Stimulated activated naive CD8-positive, alpha-beta T cell treated with anti-CD3 and anti-CD28 coated beads, Interleukin-15, amount 100 ng/mL, for 72 hours (primary cell): ENCODE measurements around the gene ZNF276.
"Not testable (repeated sequence)": the region's sequence is repeated elsewhere in the genome, so short reads cannot be mapped to it uniquely, and the experiment has no call there.

Experiments
- ATAC-seq: fragments of 150-1000 bp; cut with Tn5 transposase; 2 replicates; pipeline ENCODE4 v1.10.0; 2021; ENCODE audit warnings: mild to moderate bottlenecking, moderate library complexity
- DNase-seq, 2 donors: peaks; one replicate each; pipeline ENCODE4 v3.0.0; 2021 to 2022
- H3K27ac Mint-ChIP-seq, 2 donors: one replicate each; pipeline ENCODE4 v1.8.0; 2022; ENCODE audit warnings: mild to moderate bottlenecking in 2 of 2, mixed read lengths in 2 of 2, moderate library complexity in 2 of 2
- H3K27me3 Mint-ChIP-seq: one replicate; pipeline ENCODE4 v1.8.0; 2022; ENCODE audit warnings: mixed read lengths
- H3K4me1 Mint-ChIP-seq: one replicate; pipeline ENCODE4 v1.8.0; 2022; ENCODE audit warnings: mild to moderate bottlenecking, mixed read lengths
- H3K4me3 Mint-ChIP-seq, 2 donors: one replicate each; pipeline ENCODE4 v1.8.0; 2022; ENCODE audit warnings: mild to moderate bottlenecking in 2 of 2, mixed read lengths in 2 of 2, moderate library complexity in 1 of 2
- H3K9me3 Mint-ChIP-seq, 2 donors: one replicate each; pipeline ENCODE4 v1.8.0; 2022; ENCODE audit warnings: mixed read lengths in 2 of 2

ZNF276 gene

DNA sequence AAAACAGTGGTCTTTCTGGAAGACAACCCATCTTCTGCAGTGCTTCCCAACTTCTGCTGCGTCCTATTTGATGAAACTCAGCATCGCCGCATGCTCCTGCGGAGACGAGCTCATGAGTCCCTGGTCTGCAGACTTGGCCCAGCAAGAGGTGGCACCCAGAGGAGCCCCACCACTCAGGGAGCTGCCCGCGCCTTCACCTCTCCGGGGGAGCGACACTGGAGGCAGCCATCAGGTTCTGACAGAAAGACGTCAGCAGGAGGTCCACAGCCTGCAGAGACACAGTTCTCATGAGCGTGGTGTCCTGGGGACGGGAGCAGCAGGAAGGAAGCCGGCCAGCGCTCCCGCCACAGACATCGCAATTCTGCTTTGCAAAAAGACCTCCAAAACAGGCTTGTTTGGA is 49.0 kb downstream of the ZNF276 start:
- Mint-ChIP-seq H3K27me3 (no peaks in the 10 kb centered on the region), H3K9me3 (no peaks in the 10 kb centered on the region), H3K4me3 (no peak overlapping the region), H3K4me1 (peaks cover 3% of the 10 kb centered on the region), H3K27ac (no peak overlapping the region)
- DNase-seq: no peak
- no peak for ATAC-seq

DNA sequence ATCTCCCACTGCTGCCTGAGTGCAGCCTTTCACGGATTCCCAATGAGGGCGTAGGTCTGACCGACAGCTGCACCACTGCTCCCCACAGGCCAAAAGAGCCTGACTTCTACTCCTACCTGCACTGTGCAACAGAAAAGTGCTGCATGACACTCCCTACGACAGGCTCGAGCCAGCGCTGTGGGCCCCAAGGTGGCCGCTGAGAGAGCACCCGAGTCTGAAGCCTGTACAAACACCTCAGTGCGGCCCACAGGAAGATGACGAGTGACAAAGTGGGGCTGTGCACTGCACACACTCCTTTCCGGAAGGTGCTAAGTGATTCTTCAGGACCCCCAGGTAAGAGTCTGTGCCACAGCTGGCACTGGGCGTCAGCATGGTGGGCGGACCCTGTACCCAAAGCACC is 53.9 kb downstream of the ZNF276 start:
- H3K4me1 Mint-ChIP-seq: no peaks in the 10 kb centered on the region
- DNase-seq (no peak), ATAC-seq (no peak)
- no peaks in the 10 kb centered on the region for H3K9me3 Mint-ChIP-seq
- H3K4me3 Mint-ChIP-seq: no peak overlapping the region
- H3K27ac Mint-ChIP-seq: no peak overlapping the region
- H3K27me3 Mint-ChIP-seq: no peaks in the 10 kb centered on the region

DNA sequence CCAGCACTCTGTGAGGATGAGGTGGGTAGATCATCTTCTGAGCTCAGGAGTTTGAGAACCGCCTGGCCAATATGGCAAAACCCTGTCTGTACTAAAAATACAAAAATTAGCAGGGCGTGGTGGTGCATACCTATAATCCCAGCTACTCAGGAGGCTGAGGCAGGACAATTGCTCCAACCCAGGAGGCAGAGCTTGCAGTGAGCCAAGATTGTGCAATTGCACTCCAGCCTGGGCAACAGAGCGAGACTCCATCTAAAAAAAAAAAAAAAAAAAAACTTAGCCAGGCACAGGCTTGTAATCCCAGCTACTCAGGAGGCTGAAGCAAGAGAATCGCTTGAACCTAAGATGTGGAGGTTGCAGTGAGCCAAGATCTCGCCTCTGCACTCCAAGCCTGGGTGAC is 56.9 kb downstream of the ZNF276 start:
- H3K9me3 Mint-ChIP-seq, H3K27me3 Mint-ChIP-seq, DNase-seq, H3K27ac Mint-ChIP-seq, ATAC-seq, H3K4me3 Mint-ChIP-seq, H3K4me1 Mint-ChIP-seq: not testable (repeated sequence)

DNA sequence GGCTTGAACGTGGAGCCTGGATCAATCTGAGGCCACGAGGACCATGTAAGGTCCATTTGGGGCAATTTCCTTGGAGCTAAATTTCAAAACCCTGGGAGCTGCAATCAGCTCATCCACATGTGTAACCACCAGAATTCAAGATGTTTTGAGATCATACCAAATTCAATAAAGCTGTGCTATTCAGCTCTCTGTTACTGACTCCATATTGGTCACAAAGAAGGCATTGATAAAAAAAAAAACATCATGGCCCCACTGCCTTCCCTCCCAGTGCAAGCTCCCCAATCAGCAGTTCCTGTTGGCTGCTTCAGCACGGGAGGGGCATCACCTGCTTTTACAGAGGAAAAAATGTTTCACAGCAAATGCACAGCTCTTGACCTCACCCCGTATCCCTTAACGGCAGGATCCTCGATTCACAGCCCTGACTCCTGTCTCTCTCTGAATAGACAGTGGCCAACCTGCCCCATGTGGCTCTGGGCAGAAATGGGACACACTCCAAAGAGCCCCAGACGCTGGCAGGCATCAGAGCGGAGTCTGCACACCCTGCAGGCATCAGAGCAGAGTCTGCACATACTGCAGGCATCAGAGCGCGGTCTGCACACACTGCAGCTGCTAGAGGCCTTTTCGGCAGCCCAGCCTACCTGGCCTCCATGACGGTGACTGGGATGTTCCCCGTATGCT is 58.0 kb downstream of the ZNF276 start:
- Mint-ChIP-seq H3K4me1 (peaks cover under 1% of the 10 kb centered on the region), H3K27me3 (no peaks in the 10 kb centered on the region), H3K4me3 (no peak overlapping the region), H3K27ac (no peak overlapping the region), H3K9me3 (no peaks in the 10 kb centered on the region)
- ATAC-seq (no peak), DNase-seq (no peak)

DNA sequence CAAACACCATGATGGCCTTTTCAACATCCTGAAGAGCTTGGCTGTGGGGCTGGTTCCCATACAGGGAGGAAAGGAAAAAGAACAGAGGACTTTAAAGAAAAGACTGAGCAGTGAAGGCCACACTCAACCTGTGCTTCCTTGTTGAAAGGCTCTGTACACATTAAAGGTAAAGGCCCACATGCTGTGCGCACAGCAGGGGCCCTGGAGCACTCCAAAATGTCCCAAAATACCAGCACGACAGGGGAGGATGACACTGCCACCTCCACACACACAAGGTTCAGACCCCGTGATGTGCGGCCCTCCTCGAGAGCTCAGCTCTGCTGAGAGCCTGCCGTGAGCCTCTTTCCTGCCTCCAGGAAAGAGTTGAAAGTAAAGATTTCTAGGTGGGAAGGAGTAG is 58.6 kb downstream of the ZNF276 start:
- Mint-ChIP-seq H3K9me3 (no peaks in the 10 kb centered on the region), H3K4me3 (no peak overlapping the region), H3K4me1 (peaks cover 6% of the 10 kb centered on the region), H3K27ac (no peak overlapping the region), H3K27me3 (no peaks in the 10 kb centered on the region)
- no peak for ATAC-seq
- DNase-seq: no peak

DNA sequence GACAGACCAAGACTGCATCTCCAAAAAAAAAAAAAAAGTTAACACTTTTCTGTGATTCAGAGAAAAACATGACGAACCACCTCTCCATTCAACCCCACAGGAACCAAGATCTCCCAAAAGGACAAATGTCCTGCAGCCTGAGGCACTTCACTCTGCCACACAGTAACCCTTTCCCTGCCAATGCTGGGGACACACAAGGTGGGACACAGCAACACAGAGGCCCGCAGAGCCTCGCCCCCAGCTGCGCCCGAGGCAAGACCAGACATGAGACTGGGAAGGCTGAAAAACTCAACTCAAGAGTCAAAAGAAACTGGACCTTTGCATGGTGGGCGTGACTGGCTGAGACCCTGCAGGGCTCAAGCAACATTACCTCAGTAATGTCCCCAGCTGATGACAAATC is 61.2 kb downstream of the ZNF276 start:
- DNase-seq (no peak), ATAC-seq (no peak)
- H3K27me3 Mint-ChIP-seq: no peaks in the 10 kb centered on the region
- no peaks in the 10 kb centered on the region for H3K9me3 Mint-ChIP-seq
- H3K4me3 Mint-ChIP-seq: no peak overlapping the region
- H3K4me1 Mint-ChIP-seq: peaks cover 32% of the 10 kb centered on the region
- peak overlapping the region in 1 of 2 donors; percentile 65 for H3K27ac Mint-ChIP-seq

DNA sequence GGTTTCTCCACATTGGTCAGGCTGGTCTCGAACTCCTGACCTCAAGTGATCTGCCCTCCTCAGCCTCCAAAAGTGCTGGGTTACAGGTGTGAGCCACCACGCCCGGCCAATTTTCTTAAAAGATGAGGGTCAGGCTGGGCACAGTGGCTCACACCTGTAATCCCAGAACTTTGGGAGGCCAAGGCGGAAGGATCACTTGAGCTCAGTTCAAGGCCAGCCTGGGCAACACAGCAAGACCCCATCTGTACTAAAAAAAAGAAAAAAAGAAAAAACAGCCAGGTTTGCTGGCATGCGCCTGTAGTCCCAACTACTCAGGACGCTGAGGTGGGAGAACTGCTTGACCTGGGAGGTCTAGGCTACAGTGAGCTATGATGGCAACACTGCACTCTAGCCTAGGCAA is 62.6 kb downstream of the ZNF276 start:
- not testable (repeated sequence) for ATAC-seq, DNase-seq, H3K27ac Mint-ChIP-seq, H3K4me3 Mint-ChIP-seq, H3K27me3 Mint-ChIP-seq, H3K9me3 Mint-ChIP-seq
- H3K4me1 Mint-ChIP-seq: peaks cover 33% of the 10 kb centered on the region

DNA sequence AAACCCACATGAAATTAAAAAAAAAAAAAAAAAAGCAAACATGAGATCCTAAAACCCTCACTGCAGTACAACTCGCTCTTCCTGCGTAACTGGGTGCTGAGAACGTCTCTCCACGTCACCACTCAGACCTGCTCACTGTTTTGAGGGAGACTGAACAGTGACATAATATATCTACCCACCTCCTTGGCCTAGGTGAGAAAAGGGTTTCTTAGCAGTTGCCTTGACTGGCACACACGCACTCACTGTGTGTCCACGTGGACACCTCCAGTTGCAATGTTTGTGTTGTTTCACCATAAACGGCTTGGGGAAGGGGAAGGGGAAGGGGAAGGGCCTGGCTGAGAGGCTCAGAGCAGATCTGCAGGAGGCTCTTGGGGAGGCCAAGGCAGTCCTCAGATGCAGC is 63.1 kb downstream of the ZNF276 start:
- H3K27me3 Mint-ChIP-seq: no peaks in the 10 kb centered on the region
- no peak overlapping the region for H3K4me3 Mint-ChIP-seq
- peaks cover 33% of the 10 kb centered on the region for H3K4me1 Mint-ChIP-seq
- no peaks in the 10 kb centered on the region for H3K9me3 Mint-ChIP-seq
- H3K27ac Mint-ChIP-seq: no peak overlapping the region
- no peak for ATAC-seq
- no peak for DNase-seq

DNA sequence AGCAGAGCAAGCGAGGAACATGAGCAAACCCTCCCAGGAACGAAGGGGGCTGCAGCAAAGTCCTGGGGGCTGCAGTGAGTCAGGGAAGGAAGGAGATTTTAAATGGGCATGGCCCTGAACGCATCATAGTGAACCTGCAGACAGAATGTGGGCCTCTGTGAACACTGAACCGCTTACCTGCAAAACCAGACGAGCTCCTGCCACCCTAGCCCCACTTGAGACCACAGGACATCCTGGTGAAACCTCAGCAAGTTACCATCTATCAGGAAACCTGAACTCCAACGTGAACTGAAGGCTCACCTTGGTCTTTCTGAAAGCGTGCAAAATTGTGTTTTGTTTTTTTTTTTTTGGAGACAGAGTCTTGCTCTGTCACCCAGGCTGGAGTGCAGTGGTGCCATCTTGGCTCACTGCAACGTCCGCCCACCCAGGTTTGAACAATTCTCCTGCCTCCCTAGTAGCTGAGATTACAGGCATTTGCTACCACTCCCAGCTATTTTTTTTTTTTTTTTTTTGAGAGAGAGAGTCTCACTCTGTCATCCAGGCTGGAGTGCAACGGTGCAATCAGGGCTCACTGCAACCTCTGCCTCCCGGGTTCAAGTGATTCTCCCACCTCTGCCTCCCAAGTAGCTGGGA is 64.3 kb downstream of the ZNF276 start:
- no peaks in the 10 kb centered on the region for H3K27me3 Mint-ChIP-seq
- peaks cover 33% of the 10 kb centered on the region for H3K4me1 Mint-ChIP-seq
- no peaks in the 10 kb centered on the region for H3K9me3 Mint-ChIP-seq
- no peak overlapping the region for H3K4me3 Mint-ChIP-seq
- peak; percentile 15 for ATAC-seq
- no peak overlapping the region for H3K27ac Mint-ChIP-seq
- DNase-seq: no peak

DNA sequence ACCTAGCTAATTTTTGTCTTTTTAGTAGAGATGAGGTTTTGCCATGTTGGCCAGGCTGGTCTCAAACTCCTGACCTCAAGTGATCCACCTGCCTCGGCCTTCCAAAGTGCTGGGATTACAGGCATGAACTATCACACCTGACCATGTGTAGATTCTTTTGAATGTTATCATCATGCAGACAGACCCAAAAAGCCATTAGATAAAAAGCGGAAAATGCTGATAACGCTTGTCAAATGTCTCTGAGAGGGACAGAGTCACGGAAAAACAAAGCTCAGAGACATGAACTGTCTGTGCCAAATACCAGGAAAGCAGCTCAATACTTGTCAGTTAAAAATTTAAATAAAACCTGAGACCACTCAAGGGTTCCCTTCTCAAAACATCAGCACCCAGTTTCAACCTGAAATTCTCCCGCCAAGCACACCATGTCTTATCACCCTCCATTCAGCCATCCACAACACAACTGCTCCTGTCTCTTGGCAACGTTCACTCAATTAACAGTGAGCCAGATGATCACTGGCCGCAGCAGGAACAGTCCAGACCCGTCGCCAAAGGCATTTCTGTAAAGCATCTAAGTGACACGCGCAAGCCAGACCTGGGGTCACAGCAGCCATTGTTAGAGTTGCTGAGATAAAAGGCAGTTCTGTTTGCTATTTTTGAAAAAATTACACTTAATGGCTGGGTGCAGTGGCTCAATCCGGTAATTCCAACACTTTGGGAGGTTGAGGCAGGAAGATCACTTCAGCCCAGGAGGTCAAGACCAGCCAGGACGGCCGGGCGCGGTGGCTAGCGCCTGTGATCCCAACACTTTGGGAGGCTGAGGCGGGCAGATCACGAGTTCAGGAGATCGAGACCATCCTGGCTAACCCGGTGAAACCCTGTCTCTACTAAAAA is 65.4 kb downstream of the ZNF276 start:
- ATAC-seq: no peak
- no peaks in the 10 kb centered on the region for H3K27me3 Mint-ChIP-seq
- peak overlapping the region in 1 of 2 donors; percentile 31 for H3K4me3 Mint-ChIP-seq
- no peak for DNase-seq
- H3K9me3 Mint-ChIP-seq: no peaks in the 10 kb centered on the region
- no peak overlapping the region for H3K27ac Mint-ChIP-seq
- H3K4me1 Mint-ChIP-seq: peaks cover 33% of the 10 kb centered on the region

DNA sequence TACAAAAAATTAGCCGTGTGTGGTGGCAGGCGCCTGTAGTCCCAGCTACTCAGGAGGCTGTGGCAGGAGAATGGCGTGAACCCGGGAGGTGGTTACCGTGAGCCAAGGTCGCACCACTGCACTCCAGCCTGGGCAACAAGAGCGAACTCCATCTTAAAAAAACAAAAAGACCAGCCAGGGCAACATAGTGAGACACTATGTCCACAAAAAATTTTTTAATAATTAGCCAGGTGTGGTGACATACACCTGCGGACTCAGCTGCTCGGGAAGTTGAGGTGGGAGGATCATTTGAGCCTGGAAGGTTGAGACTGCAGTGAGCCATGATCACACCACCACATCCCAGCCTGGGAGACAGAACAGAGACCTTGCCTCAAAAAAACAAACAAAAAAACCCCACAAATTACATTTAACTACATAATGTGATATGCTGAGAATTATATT is 66.0 kb downstream of the ZNF276 start:
- Mint-ChIP-seq H3K27me3 (no peaks in the 10 kb centered on the region), H3K27ac (peak overlapping the region in 1 of 2 donors; percentile 82), H3K4me3 (no peak overlapping the region), H3K4me1 (peaks cover 35% of the 10 kb centered on the region), H3K9me3 (no peaks in the 10 kb centered on the region)
- ATAC-seq: no peak
- DNase-seq: no peak
